Epithelial cell of esophagus (primary cell): ENCODE data around the gene MARK2.
"Not testable (repeated sequence)": the region's sequence is repeated elsewhere in the genome, so short reads cannot be mapped to it uniquely, and the experiment has no call there.

Experiments used
- DNase-seq: peaks from one replicate; pipeline ENCODE4 v3.0.0; 2010; ENCODE audit warnings: low read depth
- H3K4me3 ChIP-seq: 2 replicates; pipeline ENCODE4 v1.5.1; 2011; ENCODE audit warnings: mild to moderate bottlenecking, low read length, control low read depth
- TF ChIP-seq, protein P1 (sequence below): IDR thresholded peaks from 2 replicates; pipeline ENCODE4 v1.5.1; 2011; ENCODE audit warnings: low read depth, mild to moderate bottlenecking, low read length, control low read depth, inconsistent platforms; ENCODE audit not compliant: insufficient read depth; ENCODE audit errors: missing control alignments

Gene MARK2

DNA sequence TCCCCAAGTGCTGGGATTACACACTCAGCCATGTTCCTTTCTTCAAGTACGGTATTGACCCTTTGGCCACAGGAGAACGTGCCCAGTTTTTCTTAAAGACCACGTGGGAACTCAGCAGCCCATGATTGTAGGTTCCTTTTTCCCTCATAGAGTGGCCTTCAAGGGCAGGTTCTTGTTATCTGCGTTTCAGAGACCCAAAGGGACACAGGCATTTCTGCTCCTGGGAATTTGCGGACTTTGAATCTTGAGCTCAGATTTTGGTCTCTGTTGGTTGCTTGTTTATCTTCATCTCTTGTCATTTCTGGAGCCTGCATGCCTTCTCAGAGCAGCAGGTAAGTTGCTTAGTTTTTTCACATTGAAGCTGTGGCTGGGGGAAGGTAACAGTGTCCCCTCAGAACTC is 12.0 kb downstream of the MARK2 start:
- TF ChIP-seq, protein P1, sequence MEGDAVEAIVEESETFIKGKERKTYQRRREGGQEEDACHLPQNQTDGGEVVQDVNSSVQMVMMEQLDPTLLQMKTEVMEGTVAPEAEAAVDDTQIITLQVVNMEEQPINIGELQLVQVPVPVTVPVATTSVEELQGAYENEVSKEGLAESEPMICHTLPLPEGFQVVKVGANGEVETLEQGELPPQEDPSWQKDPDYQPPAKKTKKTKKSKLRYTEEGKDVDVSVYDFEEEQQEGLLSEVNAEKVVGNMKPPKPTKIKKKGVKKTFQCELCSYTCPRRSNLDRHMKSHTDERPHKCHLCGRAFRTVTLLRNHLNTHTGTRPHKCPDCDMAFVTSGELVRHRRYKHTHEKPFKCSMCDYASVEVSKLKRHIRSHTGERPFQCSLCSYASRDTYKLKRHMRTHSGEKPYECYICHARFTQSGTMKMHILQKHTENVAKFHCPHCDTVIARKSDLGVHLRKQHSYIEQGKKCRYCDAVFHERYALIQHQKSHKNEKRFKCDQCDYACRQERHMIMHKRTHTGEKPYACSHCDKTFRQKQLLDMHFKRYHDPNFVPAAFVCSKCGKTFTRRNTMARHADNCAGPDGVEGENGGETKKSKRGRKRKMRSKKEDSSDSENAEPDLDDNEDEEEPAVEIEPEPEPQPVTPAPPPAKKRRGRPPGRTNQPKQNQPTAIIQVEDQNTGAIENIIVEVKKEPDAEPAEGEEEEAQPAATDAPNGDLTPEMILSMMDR: no peak
- DNase-seq: no peak
- no peak overlapping the region for H3K4me3 ChIP-seq

GRCh38 chr11:63851364-63851763 is 12.5 kb downstream of the MARK2 start:
- no peak for DNase-seq
- TF ChIP-seq, protein P1: no peak
- H3K4me3 ChIP-seq: no peak overlapping the region

- TF ChIP-seq, protein P1: no peak
- H3K4me3 ChIP-seq: no peak overlapping the region
- DNase-seq: no peak
These were observed 14.6 kb downstream of the MARK2 start for GRCh38 chr11:63853476-63853875.

- no peak for DNase-seq
- TF ChIP-seq, protein P1: no peak
- H3K4me3 ChIP-seq: no peak overlapping the region
These were observed 15.8 kb downstream of the MARK2 start for GRCh38 chr11:63854696-63855095.

DNA sequence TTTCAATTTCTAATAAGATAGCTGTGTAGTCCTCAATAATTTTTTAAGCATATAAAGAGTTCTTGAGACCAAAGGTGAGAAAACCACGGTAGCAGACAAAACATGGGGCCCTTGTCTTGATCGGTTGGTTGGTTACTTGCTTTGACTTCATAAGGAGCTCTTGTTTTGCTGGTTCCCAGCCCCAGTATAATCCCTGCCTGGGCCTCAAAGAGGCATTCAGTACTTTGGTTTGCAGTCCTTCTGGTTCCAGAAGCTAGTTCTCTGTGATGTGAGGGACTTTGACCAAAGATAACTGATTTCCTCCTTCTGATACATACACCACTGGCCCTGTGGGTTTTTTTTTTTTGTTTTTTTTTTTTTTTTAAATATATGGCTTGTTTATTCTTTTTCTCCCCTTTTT is 17.1 kb downstream of the MARK2 start:
- no peak overlapping the region for H3K4me3 ChIP-seq
- DNase-seq: no peak
- TF ChIP-seq, protein P1: no peak

DNA sequence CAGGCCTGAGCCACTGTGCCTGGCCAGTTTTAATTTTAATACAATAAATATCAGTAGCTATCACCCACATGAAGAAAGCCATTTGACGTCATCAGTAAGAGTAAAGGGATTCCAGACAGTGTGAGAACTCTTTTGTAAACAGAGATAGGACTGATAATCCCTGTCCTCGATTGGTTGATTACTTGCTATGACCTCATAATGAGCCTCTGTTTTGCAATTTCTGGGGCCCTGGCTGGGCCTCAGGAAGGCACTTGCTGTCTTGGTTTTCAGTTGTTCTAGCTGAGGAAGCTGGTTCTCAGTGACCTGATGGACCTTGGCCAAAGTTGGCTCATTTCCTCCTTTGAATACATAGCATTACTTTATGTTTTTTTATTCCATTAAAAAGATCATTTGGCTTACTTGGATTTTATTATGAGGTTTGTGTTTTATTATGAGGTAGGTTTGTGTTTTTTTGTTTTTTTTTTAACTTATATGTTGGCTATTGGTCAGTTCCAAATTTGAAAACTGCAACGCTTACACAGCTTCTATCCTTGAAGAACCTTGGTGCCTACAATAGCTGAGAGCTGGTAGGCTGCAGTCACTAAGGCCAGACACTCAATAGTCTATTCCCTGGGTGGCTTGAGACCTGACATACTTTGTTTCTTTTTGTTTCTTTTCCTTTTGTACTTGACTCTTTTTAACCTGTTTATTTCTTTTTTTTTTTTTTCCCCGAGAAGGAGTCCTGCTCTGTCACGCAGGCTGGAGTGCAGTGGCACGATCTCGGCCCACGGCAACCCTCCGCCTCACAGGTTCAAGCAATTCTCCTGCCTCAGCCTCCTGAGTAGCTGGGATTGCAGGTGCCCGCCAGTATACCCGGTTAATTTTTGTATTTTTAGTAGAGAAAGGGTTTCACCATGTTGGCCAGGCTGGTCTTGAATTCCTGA is 20.0 kb downstream of the MARK2 start:
- DNase-seq: no peak
- no peak overlapping the region for H3K4me3 ChIP-seq
- TF ChIP-seq, protein P1: no peak

DNA sequence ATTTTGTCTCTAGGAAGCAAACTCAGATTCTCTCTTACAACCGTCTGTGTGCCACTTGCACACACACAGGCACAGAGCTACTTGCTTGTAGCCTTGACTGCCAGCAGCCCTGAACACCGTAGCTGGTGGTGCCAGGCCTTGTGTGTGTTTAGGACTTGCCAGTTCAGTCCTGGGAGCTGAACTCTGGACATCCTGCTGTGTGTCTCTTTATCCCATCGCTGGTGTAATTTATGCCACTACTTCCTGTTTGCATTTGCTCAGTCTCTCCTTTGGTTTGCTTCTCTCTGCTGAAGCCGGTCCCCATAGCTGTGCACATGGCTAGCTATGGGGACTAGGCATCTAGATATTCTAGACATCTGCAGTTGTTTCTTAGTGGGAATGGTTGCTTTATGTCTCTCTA is 24.0 kb downstream of the MARK2 start:
- no peak for DNase-seq
- TF ChIP-seq, protein P1: no peak
- no peak overlapping the region for H3K4me3 ChIP-seq

DNA sequence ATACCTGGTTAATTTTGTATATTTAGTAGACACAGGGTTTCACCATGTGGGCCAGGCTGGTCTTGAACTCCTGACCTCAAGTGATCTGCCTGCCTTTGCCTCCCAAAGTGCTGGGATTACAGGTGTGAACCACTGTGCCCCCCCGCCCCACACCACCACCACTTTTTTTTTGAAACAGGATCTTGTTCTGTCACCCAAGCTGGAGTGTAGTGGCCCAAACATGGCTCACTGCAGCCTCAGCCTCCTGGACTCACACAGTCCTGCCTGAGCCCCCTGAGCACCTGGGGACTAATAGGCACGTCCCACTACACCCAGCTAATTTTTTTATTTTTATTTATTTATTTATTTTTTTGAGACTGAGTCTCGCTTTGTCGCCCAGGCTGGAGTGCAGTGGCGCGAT is 24.7 kb downstream of the MARK2 start:
- H3K4me3 ChIP-seq, DNase-seq: not testable (repeated sequence)
